ENCODE data around the gene CMYA5.

CMYA5 gene

GRCh38 chr5:79845448-79846197 lies 156.0 kb downstream of the CMYA5 start:
- TF ChIP-seq CTCF (IDR thresholded peaks at IDR 0.05; ENCODE audit: low read length, missing control alignments): no peak
- DNase-seq (ENCODE audit: low read depth): peak; percentile 47
- no peak overlapping the region for H3K4me3 ChIP-seq (replicated peaks; ENCODE audit: low read depth, low read length)

GRCh38 chr5:79846198-79846521 lies 156.5 kb downstream of the CMYA5 start:
- DNase-seq (ENCODE audit: low read depth): no peak
- no peak overlapping the region for H3K4me3 ChIP-seq (replicated peaks; ENCODE audit: low read depth, low read length)
- TF ChIP-seq CTCF (IDR thresholded peaks at IDR 0.05; ENCODE audit: low read length, missing control alignments): no peak

GRCh38 chr5:79847561-79847960 lies 157.9 kb downstream of the CMYA5 start:
- DNase-seq (ENCODE audit: low read depth): no peak
- no peak for TF ChIP-seq CTCF (IDR thresholded peaks at IDR 0.05; ENCODE audit: low read length, missing control alignments)
- H3K4me3 ChIP-seq (replicated peaks; ENCODE audit: low read depth, low read length): no peak overlapping the region

GRCh38 chr5:79849061-79849460 lies 159.4 kb downstream of the CMYA5 start:
- TF ChIP-seq CTCF (IDR thresholded peaks at IDR 0.05; ENCODE audit: low read length, missing control alignments): no peak
- H3K4me3 ChIP-seq (replicated peaks; ENCODE audit: low read depth, low read length): no peak overlapping the region
- DNase-seq (ENCODE audit: low read depth): no peak

Data from fibroblast of pulmonary artery (primary cell).